H1 (cell line): Measurements from ENCODE around the gene HOXB3. TPM values are rescaled to one million over a fixed set of nuclear protein-coding genes. Genes with fewer than 3 reads are reported as not detected.
A peak's percentile ranks its signal among the peaks of the same experiment; 100 is the strongest.

Source experiments
- CTCF ChIA-PET: fragments of 300-600 bp; sonication (Branson Sonifier 250); formaldehyde crosslinking; loops from one replicate; lab custom pipeline; 2021; ENCODE audit not compliant: partially characterized antibody; lab: Charles Lee
- POLR2A ChIA-PET: fragments of 300-600 bp; sonication (Branson Sonifier 250); formaldehyde crosslinking; loops from one replicate; lab custom pipeline; 2021; ENCODE audit warnings: inconsistent platforms; ENCODE audit not compliant: partially characterized antibody; lab: Charles Lee
- DNase-seq, 2 experiments: peaks; one replicate each; pipeline versions ENCODE4 v3.0.0 to v3.0.0-alpha.2; 2010 to 2022; ENCODE audit warnings: low spot score in 2 of 2, low read depth in 1 of 2, mixed read lengths in 1 of 2
- FAIRE-seq: peaks from 2 replicates; lab custom pipeline; 2011; peaks lifted over from hg19 to GRCh38; lab: Jason Lieb, UNC
- H2AFZ ChIP-seq: 2 replicates; pipeline ENCODE4 v1.8.1; 2012; ENCODE audit warnings: low read length, inconsistent platforms
- H2AK5ac ChIP-seq: 2 replicates; pipeline ENCODE4 v1.6.1; 2013; ENCODE audit warnings: low read depth, low read length
- H2BK120ac ChIP-seq: replicated peaks from 2 replicates; pipeline ENCODE3; 2013; ENCODE audit warnings: low read depth, low read length, inconsistent platforms
- H2BK12ac ChIP-seq: 2 replicates; pipeline ENCODE4 v1.6.1; 2013; ENCODE audit warnings: low read depth, low read length
- H2BK15ac ChIP-seq: 2 replicates; pipeline ENCODE4 v1.6.1; 2013; ENCODE audit warnings: low read length
- H2BK20ac ChIP-seq: 2 replicates; pipeline ENCODE4 v1.6.1; 2013; ENCODE audit warnings: low read length
- H2BK5ac ChIP-seq: 2 replicates; pipeline ENCODE4 v1.6.1; 2013; ENCODE audit warnings: low read depth, low read length
- H3K14ac ChIP-seq: 2 replicates; pipeline ENCODE4 v1.6.1; 2013; ENCODE audit warnings: inconsistent platforms; ENCODE audit not compliant: insufficient read length
- H3K18ac ChIP-seq: 2 replicates; pipeline ENCODE4 v1.6.1; 2013; ENCODE audit warnings: low read length; ENCODE audit errors: extremely low read depth
- H3K23ac ChIP-seq: 2 replicates; pipeline ENCODE4 v1.6.1; 2013; ENCODE audit warnings: inconsistent platforms; ENCODE audit not compliant: insufficient read length
- H3K23me2 ChIP-seq: 2 replicates; pipeline ENCODE4 v1.6.1; 2013; ENCODE audit warnings: low read depth, low read length
- H3K27ac ChIP-seq: 2 replicates; pipeline ENCODE4 v1.6.1; 2011; ENCODE audit warnings: low read depth, low read length, inconsistent platforms
- H3K27me3 ChIP-seq, 4 experiments: replicated peaks in 1 of 4; 1 replicate in 1 of 4; 2 replicates in 3 of 4; pipeline versions ENCODE4 v1.6.1 to v1.8.1; 2011 to 2013; ENCODE audit warnings: low read length in 3 of 4, mild to moderate bottlenecking in 3 of 4, inconsistent platforms in 2 of 4, mixed read lengths in 2 of 4, moderate library complexity in 1 of 4; ENCODE audit not compliant: control insufficient read depth in 3 of 4, insufficient read depth in 3 of 4; ENCODE audit errors: extremely low read depth in 1 of 4
- H3K36me3 ChIP-seq, 4 experiments: 2 replicates each; pipeline versions ENCODE4 v1.6.1 to v1.8.1; 2011 to 2013; ENCODE audit warnings: mild to moderate bottlenecking in 4 of 4, low read length in 3 of 4, moderate library complexity in 2 of 4, control low read depth in 1 of 4, inconsistent platforms in 1 of 4; ENCODE audit not compliant: insufficient read depth in 4 of 4, control insufficient read depth in 2 of 4
- H3K4ac ChIP-seq: replicated peaks from 2 replicates; pipeline ENCODE3; 2013; ENCODE audit warnings: low read length, low read depth, mixed read lengths, inconsistent platforms; ENCODE audit not compliant: insufficient read length
- H3K4me1 ChIP-seq, 4 experiments: replicated peaks in 1 of 4; 1 replicate in 1 of 4; 2 replicates in 3 of 4; pipeline versions ENCODE4 v1.6.1 to v1.8.1; 2011 to 2013; ENCODE audit warnings: low read length in 3 of 4, inconsistent platforms in 2 of 4, mixed read lengths in 1 of 4; ENCODE audit not compliant: insufficient read depth in 4 of 4, control insufficient read depth in 3 of 4
- H3K4me2 ChIP-seq, 2 experiments: 2 replicates each; pipeline versions ENCODE4 v1.6.1 to v1.8.1; 2011 to 2013; ENCODE audit warnings: low read depth in 2 of 2, low read length in 2 of 2, control low read depth in 1 of 2, inconsistent platforms in 1 of 2, mild to moderate bottlenecking in 1 of 2; ENCODE audit not compliant: insufficient read depth in 1 of 2
- H3K4me3 ChIP-seq, 4 experiments: fragments of 200-600, 300-600 bp in 1 of 4; sonication (generic), shearing (Covaris generic), sonication (Bioruptor Twin) in 1 of 4; 2 replicates each; pipeline versions ENCODE4 v1.5.1 to v1.8.1; 2011 to 2016; ENCODE audit warnings: low read length in 4 of 4, low read depth in 3 of 4, control low read depth in 2 of 4, inconsistent platforms in 2 of 4, mild to moderate bottlenecking in 2 of 4, mixed read lengths in 1 of 4, moderate library complexity in 1 of 4; ENCODE audit not compliant: insufficient read depth in 2 of 4; ENCODE audit errors: extremely low read depth in 1 of 4
- H3K56ac ChIP-seq: replicated peaks from 2 replicates; pipeline ENCODE3; 2013; ENCODE audit warnings: low read depth, mild to moderate bottlenecking, mixed read lengths, low read length, inconsistent platforms; ENCODE audit not compliant: insufficient read length
- H3K79me1 ChIP-seq: 2 replicates; pipeline ENCODE4 v1.6.1; 2013; ENCODE audit warnings: low read depth, low read length, control low read depth
- H3K79me2 ChIP-seq, 2 experiments: 2 replicates each; pipeline versions ENCODE4 v1.6.1 to v1.8.1; 2012 to 2013; ENCODE audit warnings: low read length in 2 of 2, mild to moderate bottlenecking in 2 of 2, inconsistent platforms in 1 of 2; ENCODE audit not compliant: insufficient read depth in 2 of 2, control insufficient read depth in 1 of 2
- H3K9ac ChIP-seq, 4 experiments: replicated peaks in 1 of 4; 1 replicate in 1 of 4; 2 replicates in 3 of 4; pipeline versions ENCODE4 v1.6.1 to v1.8.1; 2011 to 2013; ENCODE audit warnings: low read depth in 3 of 4, low read length in 3 of 4, control low read depth in 2 of 4, mild to moderate bottlenecking in 2 of 4, moderate library complexity in 2 of 4, inconsistent platforms in 1 of 4; ENCODE audit errors: extremely low read depth in 1 of 4
- H3K9me3 ChIP-seq, 2 experiments: 2 replicates each; pipeline versions ENCODE4 v1.6.1 to v1.8.1; 2012 to 2013; ENCODE audit warnings: mild to moderate bottlenecking in 2 of 2, moderate library complexity in 2 of 2, control low read depth in 1 of 2, inconsistent platforms in 1 of 2, low read depth in 1 of 2, low read length in 1 of 2, mixed read lengths in 1 of 2; ENCODE audit not compliant: insufficient read depth in 2 of 2
- H4K20me1 ChIP-seq, 2 experiments: replicated peaks in 1 of 2; 2 replicates each; pipeline versions ENCODE3 to v1.8.1; 2011 to 2013; ENCODE audit warnings: inconsistent platforms in 2 of 2, low read length in 2 of 2, mild to moderate bottlenecking in 1 of 2; ENCODE audit not compliant: insufficient read depth in 2 of 2, control insufficient read depth in 1 of 2
- H4K5ac ChIP-seq: 2 replicates; pipeline ENCODE4 v1.6.1; 2013; ENCODE audit warnings: low read length, low read depth, mixed read lengths, inconsistent platforms; ENCODE audit not compliant: insufficient read length
- H4K8ac ChIP-seq: 2 replicates; pipeline ENCODE4 v1.8.0; 2013; ENCODE audit warnings: mild to moderate bottlenecking, moderate library complexity, low read length, inconsistent platforms; ENCODE audit not compliant: insufficient read depth; ENCODE audit errors: extremely low read depth
- H4K91ac ChIP-seq: replicated peaks from 2 replicates; pipeline ENCODE3; 2013; ENCODE audit warnings: low read length, mixed read lengths, inconsistent platforms; ENCODE audit not compliant: insufficient read length
- BACH1 ChIP-seq: IDR thresholded peaks from 2 replicates; pipeline ENCODE4 v1.6.1; 2012; ENCODE audit warnings: low read length, improper control_type of control experiment
- CBX8 ChIP-seq: fragments of 300-800, 300-1000 bp; sonication (generic); IDR thresholded peaks from 2 replicates; pipeline ENCODE4 v1.7.1; 2016; ENCODE audit warnings: low read depth, low read length, borderline replicate concordance
- NRF1 ChIP-seq: IDR thresholded peaks from 2 replicates; pipeline ENCODE4 v1.6.1; 2011; ENCODE audit warnings: mild to moderate bottlenecking, low read depth, low read length, improper control_type of control experiment
- TAF1 ChIP-seq: IDR thresholded peaks from 2 replicates; pipeline ENCODE4 v1.6.1; 2011; ENCODE audit warnings: mild to moderate bottlenecking, low read depth, low read length
- WGBS, 2 experiments: shearing (Covaris generic) in 1 of 2; methylation state at CpG; one replicate each; pipeline versions ENCODE4 v1.1.6 to v1.1.7; 2013 to 2015; ENCODE audit warnings: low lambda C conversion rate in 2 of 2, mixed read lengths in 2 of 2, inconsistent platforms in 1 of 2, low coverage in 1 of 2, missing lambda C conversion rate in 1 of 2; ENCODE audit not compliant: insufficient replicate concordance in 2 of 2, insufficient coverage in 1 of 2, insufficient read length in 1 of 2; ENCODE audit errors: extremely low coverage in 1 of 2, missing lambda C conversion rate in 1 of 2; 5-methylcytosine and 5-hydroxymethylcytosine counted together
- polyA plus RNA-seq, 7 experiments: library from polyadenylated mRNA; depleted of rRNA in 3 of 7; stranded (reverse) in 5 of 7; unstranded in 2 of 7; fragments of >200 nt in 5 of 7; fragments of 200-250 nt in 2 of 7; gene quantifications; 1 replicate in 5 of 7; 2 replicates in 1 of 7; 4 replicates in 1 of 7; pipeline versions ENCODE4 v1.2.1 to v1.2.3, GENCODE V29; 2011 to 2013; ENCODE audit warnings: missing spikeins in 2 of 7, mixed read lengths in 2 of 7
- total RNA-seq: library from RNA; stranded (reverse); fragmentation: NEBNext Ultra II Directional; extraction: Animal tissue kit (Norgen Biotek cat#: 25700); gene quantifications from 2 replicates; pipeline ENCODE4 v1.2.1, GENCODE V29; 2021
- TF ChIP-seq, protein P1 (sequence below): IDR thresholded peaks from 2 replicates; pipeline ENCODE4 v1.6.1; 2011; ENCODE audit warnings: low read length, improper control_type of control experiment

HOXB3 gene
- total and polyA plus RNA-seq, 2 of the 8 experiments (the other 6 are each of a cell fraction or from before 2014, with no cell fraction given): not detected

DNA sequence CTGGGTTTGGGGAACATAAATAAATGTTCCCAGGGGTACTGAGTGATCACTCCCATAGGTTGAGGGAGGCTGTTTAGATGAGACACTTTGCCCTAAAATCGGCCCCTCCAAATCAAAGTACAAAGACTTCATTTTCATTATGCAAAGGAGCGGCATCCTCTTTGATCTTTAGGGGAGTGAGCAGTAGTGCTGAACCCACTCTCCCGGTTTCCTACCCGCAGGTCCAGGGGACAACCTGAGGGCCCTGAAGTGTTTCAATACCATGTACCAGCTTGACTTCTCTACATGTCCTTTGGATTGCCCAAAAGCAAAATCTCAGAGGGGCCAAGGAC lies 11.1 kb upstream of the HOXB3 start:
- H3K23ac ChIP-seq: no peak overlapping the region
- no peak overlapping the region for H4K5ac ChIP-seq
- no peak overlapping the region for H2BK15ac ChIP-seq
- H2BK20ac ChIP-seq: no peak overlapping the region
- H4K8ac ChIP-seq: no peak overlapping the region
- no peaks in the 10 kb centered on the region for H3K79me2 ChIP-seq
- H2BK5ac ChIP-seq: no peak overlapping the region
- H3K9me3 ChIP-seq: no peaks in the 10 kb centered on the region
- H2BK120ac ChIP-seq: no peak overlapping the region
- H3K27me3 ChIP-seq: peaks cover 99 to 100% (median 100%) of the 10 kb centered on the region in 4 experiments
- H3K4me2 ChIP-seq: no peak overlapping the region
- no peak overlapping the region for H3K27ac ChIP-seq
- ChIA-PET CTCF (interaction anchor here (0.8 to 2.1 kb wide), 14 partner anchors 9 to 386 kb away, joined by 3 to 12 read pairs (median 4); no protein-coding TSS in a partner anchor), POLR2A (no interaction called here)
- no peak overlapping the region for H3K4me3 ChIP-seq
- DNase-seq: no peak
- H2AFZ ChIP-seq: no peak overlapping the region
- no peaks in the 10 kb centered on the region for H3K79me1 ChIP-seq
- H3K56ac ChIP-seq: no peak overlapping the region
- 33% methylated on average over 4 of the region's 4 CpGs; no CpG with 5 or more reads in 1 of the 2 experiments for WGBS, 2 experiments
- H4K91ac ChIP-seq: no peak overlapping the region
- no peak overlapping the region for H2BK12ac ChIP-seq
- no peaks in the 10 kb centered on the region for H3K23me2 ChIP-seq
- peaks cover 0 to 3% (median 0%) of the 10 kb centered on the region in 4 experiments; a peak in 1 of 8 replicates for H3K36me3 ChIP-seq
- H3K9ac ChIP-seq: no peak overlapping the region
- H3K14ac ChIP-seq: no peak overlapping the region
- peaks cover 32 to 57% of the 10 kb centered on the region in 2 experiments for H4K20me1 ChIP-seq
- H2AK5ac ChIP-seq: no peak overlapping the region
- H3K4ac ChIP-seq: no peak overlapping the region
- H3K18ac ChIP-seq: no peak overlapping the region
- FAIRE-seq: no peak
- H3K4me1 ChIP-seq: peaks cover 0 to 6% (median 2%) of the 10 kb centered on the region in 4 experiments; a peak in 3 of 7 replicates
- TF ChIP-seq, protein P1, sequence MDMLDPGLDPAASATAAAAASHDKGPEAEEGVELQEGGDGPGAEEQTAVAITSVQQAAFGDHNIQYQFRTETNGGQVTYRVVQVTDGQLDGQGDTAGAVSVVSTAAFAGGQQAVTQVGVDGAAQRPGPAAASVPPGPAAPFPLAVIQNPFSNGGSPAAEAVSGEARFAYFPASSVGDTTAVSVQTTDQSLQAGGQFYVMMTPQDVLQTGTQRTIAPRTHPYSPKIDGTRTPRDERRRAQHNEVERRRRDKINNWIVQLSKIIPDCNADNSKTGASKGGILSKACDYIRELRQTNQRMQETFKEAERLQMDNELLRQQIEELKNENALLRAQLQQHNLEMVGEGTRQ: no peak
- TF ChIP-seq BACH1 (no peak), TAF1 (no peak), CBX8 (0 out of 2 replicates have a peak, but pooled peaks have one; percentile 3), NRF1 (no peak)
